B cell (primary cell): Measurements from ENCODE around the gene LSS. TPM values are rescaled to one million over a fixed set of nuclear protein-coding genes. Genes with fewer than 3 reads are reported as not detected.
"Not testable (repeated sequence)": the region's sequence is repeated elsewhere in the genome, so short reads cannot be mapped to it uniquely, and the experiment has no call there.

Experiments used
- ATAC-seq: fragments of 200-7000 bp; cut with Tn5 transposase; one replicate; pipeline ENCODE4 v1.10.0; 2021; ENCODE audit warnings: low read depth, mild to moderate bottlenecking, moderate number of reproducible peaks, moderate library complexity
- CTCF ChIA-PET: fragments of 350-600 bp; sonication (Branson Sonifier 250); formaldehyde crosslinking; loops from one replicate; lab custom pipeline; 2021; ENCODE audit warnings: antibody characterized with exemption, inconsistent platforms; lab: Charles Lee
- POLR2A ChIA-PET: fragments of 350-600 bp; sonication (Branson Sonifier 250); formaldehyde crosslinking; loops from one replicate; lab custom pipeline; 2021; ENCODE audit warnings: antibody characterized with exemption; lab: Charles Lee
- DNase-seq: peaks from one replicate; pipeline ENCODE4 v3.0.0; 2013
- H2AFZ ChIP-seq: 2 replicates; pipeline ENCODE4 v1.6.1; 2012; ENCODE audit warnings: mild to moderate bottlenecking, low read depth, low read length; ENCODE audit not compliant: insufficient read depth, poor library complexity, severe bottlenecking
- H3K27ac ChIP-seq, 2 donors: 1 replicate in 1 of 2; 2 replicates in 1 of 2; pipeline ENCODE4 v1.5.1; 2012 to 2013; ENCODE audit warnings: low read length in 2 of 2, mild to moderate bottlenecking in 2 of 2, moderate library complexity in 1 of 2
- H3K27me3 ChIP-seq, 4 experiments: fragments of 200-600 bp in 1 of 4; sonication (generic) in 1 of 4; replicated peaks in 1 of 4; 1 replicate in 2 of 4; 2 replicates in 2 of 4; pipeline versions ENCODE4 v1.6.1 to v1.7.0; 2013 to 2016; ENCODE audit warnings: low read length in 3 of 4, mild to moderate bottlenecking in 2 of 4, mixed read lengths in 1 of 4, moderate library complexity in 1 of 4; ENCODE audit not compliant: insufficient read depth in 4 of 4, control insufficient read depth in 3 of 4; ENCODE audit errors: control extremely low read depth in 1 of 4
- H3K36me3 ChIP-seq, 2 experiments: replicated peaks in 1 of 2; 1 replicate in 1 of 2; 2 replicates in 1 of 2; pipeline versions ENCODE4 v1.6.1 to v1.7.1; 2013; ENCODE audit warnings: low read length in 1 of 2; ENCODE audit not compliant: insufficient read depth in 2 of 2, control insufficient read depth in 1 of 2; ENCODE audit errors: control extremely low read depth in 1 of 2, extremely low read depth in 1 of 2
- H3K4me1 ChIP-seq, 2 donors: fragments of 200-600 bp in 1 of 2; sonication (generic) in 1 of 2; 1 replicate in 1 of 2; 2 replicates in 1 of 2; pipeline versions ENCODE4 v1.5.1 to v1.6.1; 2013 to 2017; ENCODE audit warnings: low read length in 2 of 2; ENCODE audit not compliant: control insufficient read depth in 2 of 2, insufficient read depth in 2 of 2
- H3K4me2 ChIP-seq: replicated peaks from 2 replicates; pipeline ENCODE3; 2012; ENCODE audit warnings: mild to moderate bottlenecking, low read depth, low read length; ENCODE audit not compliant: poor library complexity, severe bottlenecking
- H3K4me3 ChIP-seq, 5 experiments: fragments of 200-600 bp in 1 of 5; sonication (generic) in 1 of 5; 1 replicate in 3 of 5; 2 replicates in 2 of 5; pipeline versions ENCODE4 v1.5.1 to v1.7.0; 2011 to 2016; ENCODE audit warnings: low read length in 4 of 5, mild to moderate bottlenecking in 4 of 5, low read depth in 2 of 5, control low read depth in 1 of 5, moderate library complexity in 1 of 5; ENCODE audit not compliant: insufficient read depth in 1 of 5; ENCODE audit errors: control extremely low read depth in 1 of 5, extremely low read depth in 1 of 5
- H3K79me2 ChIP-seq: fragments of 200-600 bp; sonication (generic); one replicate; pipeline ENCODE4 v1.6.0; 2016; ENCODE audit warnings: low read length; ENCODE audit not compliant: control insufficient read depth, insufficient read depth
- H3K9ac ChIP-seq: fragments of 200-600 bp; sonication (generic); 2 replicates; pipeline ENCODE4 v1.6.1; 2017; ENCODE audit warnings: mild to moderate bottlenecking, low read length, moderate library complexity
- H3K9me3 ChIP-seq, 3 donors: one replicate each; pipeline versions ENCODE4 v1.6.1 to v1.7.1; 2013; ENCODE audit warnings: low read length in 2 of 3; ENCODE audit not compliant: control insufficient read depth in 2 of 3, insufficient read depth in 1 of 3; ENCODE audit errors: control extremely low read depth in 1 of 3
- H4K20me1 ChIP-seq: 2 replicates; pipeline ENCODE4 v1.6.0; 2012; ENCODE audit warnings: mild to moderate bottlenecking, low read length; ENCODE audit not compliant: insufficient read depth, control insufficient read depth, poor library complexity, severe bottlenecking
- H3K27ac Mint-ChIP-seq: one replicate; pipeline ENCODE4 v1.8.0; 2021; ENCODE audit warnings: mixed read lengths
- H3K27me3 Mint-ChIP-seq: one replicate; pipeline ENCODE4 v1.8.0; 2021; ENCODE audit warnings: mixed read lengths
- H3K4me1 Mint-ChIP-seq: one replicate; pipeline ENCODE4 v1.8.0; 2021; ENCODE audit warnings: mixed read lengths
- H3K4me3 Mint-ChIP-seq: one replicate; pipeline ENCODE4 v1.8.0; 2021; ENCODE audit warnings: mixed read lengths
- H3K9me3 Mint-ChIP-seq: one replicate; pipeline ENCODE4 v1.8.0; 2022; ENCODE audit warnings: mixed read lengths; ENCODE audit not compliant: insufficient read depth
- CTCF ChIP-seq: fragments of 200-600 bp; IDR thresholded peaks from one replicate; pipeline ENCODE4 v1.8.0; 2022; ENCODE audit warnings: antibody characterized with exemption, mild to moderate bottlenecking
- EZH2 ChIP-seq: IDR thresholded peaks from 2 replicates; pipeline ENCODE4 v1.6.1; 2012; ENCODE audit warnings: borderline replicate concordance, low read depth, mild to moderate bottlenecking, moderate library complexity, low read length; ENCODE audit not compliant: insufficient read depth, poor library complexity, severe bottlenecking
- WGBS: methylation state at CpG from one replicate; pipeline ENCODE4 v1.1.5; 2013; ENCODE audit warnings: missing lambda C conversion rate; ENCODE audit not compliant: insufficient coverage; 5-methylcytosine and 5-hydroxymethylcytosine counted together
- intact Hi-C: fragments of 100-400 bp; cut with micrococcal nuclease; formaldehyde crosslinking; loops from one replicate; pipeline ENCODE4 v1.10.0; 2022
- polyA plus RNA-seq: library from polyadenylated mRNA; depleted of rRNA; stranded (reverse); fragments of >200 nt; gene quantifications from 2 replicates; pipeline ENCODE4 v1.2.3, GENCODE V29; 2012
- total RNA-seq, 2 donors: library from RNA; stranded (reverse); fragments of 120-200 nt in 1 of 2; gene quantifications; 1 replicate in 1 of 2; 2 replicates in 1 of 2; pipeline versions ENCODE4 v1.2.3 to v1.2.4, GENCODE V29; 2013 to 2022

LSS gene
- total and polyA plus RNA-seq, 2 donors (not counting 1 experiment from before 2014, with no cell fraction given) = 30.2 to 58.1 TPM

GRCh38 chr21:46141767-46142581, 86.6 kb downstream of the LSS start:
- intact Hi-C loops = loop anchor here (2.0 kb wide), 1 partner anchor 183 kb away; the partner anchor contains the start of gene PCNT
- Histone ChIP-seq H3K27ac (no peak overlapping the region), H3K9ac (no peak overlapping the region), H3K79me2 (no peaks in the 10 kb centered on the region), H3K4me1 (peaks cover 0 to 5% of the 10 kb centered on the region in 2 donors), H3K4me3 (no peak overlapping the region), H3K36me3 (no peaks in the 10 kb centered on the region), H3K9me3 (peaks cover 0 to 9% (median 0%) of the 10 kb centered on the region in 3 donors), H4K20me1 (no peaks in the 10 kb centered on the region), H2AFZ (no peak overlapping the region), H3K27me3 (no peaks in the 10 kb centered on the region), H3K4me2 (no peak overlapping the region)
- CTCF ChIA-PET = interaction anchor here (1.1 to 2.8 kb wide), 5 partner anchors 11 to 271 kb away, joined by 3 to 17 read pairs (median 11); partner anchors contain the start of genes LSS, MCM3AP and YBEY
- no peak for ATAC-seq
- no peak overlapping the region for H3K27ac Mint-ChIP-seq
- TF ChIP-seq EZH2 (no peak), CTCF (no peak)
- no peak overlapping the region for H3K4me3 Mint-ChIP-seq
- POLR2A ChIA-PET = no interaction called here
- 96% methylated on average over 36 of the region's 45 CpGs for WGBS
- peaks cover 8% of the 10 kb centered on the region for H3K4me1 Mint-ChIP-seq
- DNase-seq = no peak
- H3K9me3 Mint-ChIP-seq = no peaks in the 10 kb centered on the region
- no peaks in the 10 kb centered on the region for H3K27me3 Mint-ChIP-seq

GRCh38 chr21:46140352-46141003, 88.1 kb downstream of the LSS start:
- H3K27me3 ChIP-seq, POLR2A ChIA-PET, H3K9me3 ChIP-seq, H3K9me3 Mint-ChIP-seq, ATAC-seq, H3K27me3 Mint-ChIP-seq, H2AFZ ChIP-seq, CTCF ChIA-PET, H3K9ac ChIP-seq, H3K4me3 ChIP-seq, H3K4me3 Mint-ChIP-seq, H3K27ac Mint-ChIP-seq, DNase-seq, H3K36me3 ChIP-seq, intact Hi-C loops, H3K4me1 ChIP-seq, H3K27ac ChIP-seq, H3K79me2 ChIP-seq, H3K4me1 Mint-ChIP-seq, H3K4me2 ChIP-seq, H4K20me1 ChIP-seq: not testable (repeated sequence)
- 75% methylated on average over 29 of the region's 29 CpGs for WGBS
